Neuron (in vitro differentiated cells): ENCODE measurements around the gene CLIC4.
"Not testable (repeated sequence)": the region's sequence is repeated elsewhere in the genome, so short reads cannot be mapped to it uniquely, and the experiment has no call there.

Source experiments
- H2AFZ ChIP-seq: one replicate; pipeline ENCODE4 v1.6.1; 2013; ENCODE audit warnings: low read depth, mild to moderate bottlenecking, inconsistent platforms, low read length, moderate library complexity
- H3K27me3 ChIP-seq: one replicate; pipeline ENCODE4 v1.6.1; 2013; ENCODE audit warnings: low read length; ENCODE audit not compliant: insufficient read depth
- H3K36me3 ChIP-seq: one replicate; pipeline ENCODE4 v1.6.1; 2013; ENCODE audit warnings: low read length; ENCODE audit not compliant: insufficient read depth
- H3K4me1 ChIP-seq: one replicate; pipeline ENCODE4 v1.6.1; 2013; ENCODE audit warnings: low read length; ENCODE audit not compliant: insufficient read depth
- H3K4me3 ChIP-seq: 2 replicates; pipeline ENCODE4 v1.5.1; 2013; ENCODE audit warnings: mild to moderate bottlenecking, low read length, moderate library complexity
- H3K9me3 ChIP-seq: one replicate; pipeline ENCODE4 v1.6.1; 2013; ENCODE audit warnings: low read length

The CLIC4 gene

GRCh38 chr1:24888061-24888970, 143.1 kb downstream of the CLIC4 start:
- no peak overlapping the region for H2AFZ ChIP-seq
- no peaks in the 10 kb centered on the region for H3K36me3 ChIP-seq
- H3K9me3 ChIP-seq, result no peaks in the 10 kb centered on the region
- no peaks in the 10 kb centered on the region for H3K27me3 ChIP-seq
- no peaks in the 10 kb centered on the region for H3K4me1 ChIP-seq
- H3K4me3 ChIP-seq, result no peak overlapping the region

- H3K27me3 ChIP-seq, result no peaks in the 10 kb centered on the region
- H3K9me3 ChIP-seq, result no peaks in the 10 kb centered on the region
- no peak overlapping the region for H2AFZ ChIP-seq
- H3K36me3 ChIP-seq, result no peaks in the 10 kb centered on the region
- no peaks in the 10 kb centered on the region for H3K4me1 ChIP-seq
- H3K4me3 ChIP-seq, result no peak overlapping the region
Measured at GRCh38 chr1:24888971-24889676, 143.9 kb downstream of the CLIC4 start.

GRCh38 chr1:24890887-24891286, 145.6 kb downstream of the CLIC4 start:
- H3K27me3 ChIP-seq, result no peaks in the 10 kb centered on the region

DNA sequence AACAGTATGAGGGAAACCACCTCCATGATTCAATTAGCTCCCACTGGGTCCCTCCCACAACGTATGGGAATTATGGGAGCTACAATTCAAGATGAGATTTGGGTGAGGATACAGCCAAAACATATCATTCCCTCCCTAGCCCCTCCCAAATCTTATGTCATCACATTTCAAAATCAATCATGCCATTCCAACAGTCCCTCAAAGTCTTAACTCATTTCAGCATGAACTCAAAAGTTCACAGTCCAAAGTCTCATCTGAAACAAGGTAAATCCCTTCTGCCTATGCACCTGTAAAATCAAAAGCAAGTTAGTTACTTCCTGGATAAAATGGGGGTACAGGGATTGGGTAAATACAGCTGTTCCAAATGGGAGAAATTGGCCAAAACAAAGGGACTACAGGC, 146.1 kb downstream of the CLIC4 start:
- H3K4me3 ChIP-seq, H2AFZ ChIP-seq, H3K27me3 ChIP-seq, H3K9me3 ChIP-seq, H3K4me1 ChIP-seq, H3K36me3 ChIP-seq: not testable (repeated sequence)

More at GRCh38 chr1:24890887-24891286, 145.6 kb downstream of the CLIC4 start:
- Histone ChIP-seq H3K36me3 (no peaks in the 10 kb centered on the region), H3K4me3 (no peak overlapping the region), H2AFZ (no peak overlapping the region), H3K4me1 (no peaks in the 10 kb centered on the region), H3K9me3 (no peaks in the 10 kb centered on the region)

DNA sequence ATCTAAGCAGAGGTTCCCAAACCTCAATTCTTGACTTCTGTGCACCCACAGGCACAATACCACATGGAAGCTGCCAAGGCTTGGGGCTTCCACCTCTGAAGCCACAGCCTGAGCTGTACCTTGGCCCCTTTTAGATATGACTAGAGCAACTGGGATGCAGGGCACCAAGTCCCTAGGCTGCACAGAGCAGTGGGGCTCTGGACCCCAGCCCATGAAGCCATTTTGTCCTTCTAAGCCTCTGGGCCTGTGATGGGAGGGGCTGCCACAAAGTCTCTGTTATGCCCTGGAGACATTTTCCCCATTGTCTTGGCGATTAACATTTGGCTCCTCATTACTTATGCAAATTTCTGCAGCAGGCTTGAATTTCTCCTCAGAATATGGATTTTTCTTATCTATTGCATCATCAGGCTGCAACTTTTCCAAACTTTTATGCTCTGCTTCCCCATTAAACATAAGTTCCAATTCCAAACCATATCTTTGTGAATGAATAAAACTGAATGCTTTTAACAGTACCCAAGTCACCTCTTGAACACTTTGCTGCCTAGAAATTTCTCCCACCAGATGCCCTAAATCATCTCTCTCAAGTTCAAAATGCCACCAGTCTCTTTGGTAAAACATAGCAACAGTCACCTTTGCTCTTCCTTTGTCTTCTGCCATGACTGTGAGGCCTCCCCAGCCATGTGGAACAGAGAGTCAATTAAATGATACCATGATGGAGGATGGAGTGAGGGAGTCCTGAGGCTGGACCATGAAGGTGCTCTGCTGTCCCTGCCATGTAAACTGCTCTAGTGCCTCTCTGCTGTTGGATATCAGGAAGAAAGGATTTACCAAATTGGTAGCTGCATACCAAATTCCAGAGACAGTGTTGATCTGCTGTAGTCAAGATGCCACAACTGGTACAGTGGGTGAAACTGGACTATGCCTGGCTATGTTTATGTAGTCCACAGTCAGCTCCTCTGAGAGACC, 147.2 kb downstream of the CLIC4 start:
- Histone ChIP-seq H3K9me3 (no peaks in the 10 kb centered on the region), H3K27me3 (no peaks in the 10 kb centered on the region), H3K4me3 (no peak overlapping the region), H2AFZ (no peak overlapping the region), H3K4me1 (no peaks in the 10 kb centered on the region), H3K36me3 (no peaks in the 10 kb centered on the region)

DNA sequence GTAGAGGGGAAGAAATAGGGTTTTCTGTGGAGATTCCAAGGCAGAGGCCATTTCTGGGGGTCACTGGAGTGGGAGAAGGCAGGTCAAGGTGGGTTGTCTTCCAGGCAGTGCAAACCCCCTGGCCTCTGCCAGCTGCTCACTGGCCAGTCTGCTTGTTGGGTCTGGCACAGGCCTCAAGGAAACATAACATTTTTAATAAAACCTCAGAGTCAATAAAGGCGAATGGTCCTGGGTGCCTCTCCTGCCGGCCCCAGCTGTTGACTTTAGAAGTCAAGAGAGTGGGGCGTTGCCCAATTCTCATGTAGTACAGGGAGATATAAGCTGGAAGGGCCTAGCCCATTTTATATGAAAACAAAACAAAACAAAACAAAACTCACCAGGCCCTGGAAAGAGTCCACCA, 148.2 kb downstream of the CLIC4 start:
- Histone ChIP-seq H3K36me3 (no peaks in the 10 kb centered on the region), H3K4me1 (no peaks in the 10 kb centered on the region), H3K4me3 (no peak overlapping the region), H3K9me3 (no peaks in the 10 kb centered on the region), H3K27me3 (no peaks in the 10 kb centered on the region), H2AFZ (no peak overlapping the region)
